A673 (cell line): ENCODE measurements around the gene SSPN. TPM values are rescaled to one million over a fixed set of nuclear protein-coding genes. Genes with fewer than 3 reads are reported as not detected.

ENCODE experiments used
- BruUV-seq: library from RNA; stranded (reverse); fragments of 400-500 nt; replicated peaks from 2 replicates; lab custom pipeline; 2021; lab: Mats Ljungman, UMichigan
- CTCF ChIA-PET: fragments of 300-600 bp; sonication (Branson Sonifier 250); formaldehyde crosslinking; loops from one replicate; lab custom pipeline; 2022; ENCODE audit warnings: antibody characterized with exemption; lab: Charles Lee
- POLR2A ChIA-PET: fragments of 300-600 bp; sonication (Branson Sonifier 250); formaldehyde crosslinking; loops from one replicate; lab custom pipeline; 2022; ENCODE audit warnings: antibody characterized with exemption; ENCODE audit not compliant: low non-redundant PET; lab: Charles Lee
- DNase-seq: peaks from one replicate; pipeline ENCODE4 v3.0.0-alpha.2; 2015; ENCODE audit warnings: low spot score
- H3K27ac ChIP-seq: fragments of 200-600 bp; sonication (generic); 2 replicates; pipeline ENCODE4 v1.5.1; 2016; ENCODE audit warnings: mixed run types, low read depth, mild to moderate bottlenecking, mixed read lengths, antibody characterized with exemption, low read length; ENCODE audit not compliant: poor library complexity, severe bottlenecking
- H3K27me3 ChIP-seq: fragments of 200-600 bp; sonication (generic); replicated peaks from 2 replicates; pipeline ENCODE4 v1.6.1; 2017; ENCODE audit warnings: mixed run types, low read depth, mild to moderate bottlenecking, mixed read lengths, antibody characterized with exemption, low read length; ENCODE audit not compliant: insufficient read depth, poor library complexity
- H3K36me3 ChIP-seq: fragments of 200-600 bp; sonication (generic); 2 replicates; pipeline ENCODE4 v1.6.1; 2016; ENCODE audit warnings: mixed run types, mild to moderate bottlenecking, mixed read lengths, antibody characterized with exemption, low read length; ENCODE audit not compliant: insufficient read depth, poor library complexity, severe bottlenecking
- H3K4me1 ChIP-seq: fragments of 200-600 bp; sonication (generic); 2 replicates; pipeline ENCODE4 v1.6.1; 2017; ENCODE audit warnings: mixed run types, mild to moderate bottlenecking, mixed read lengths, antibody characterized with exemption, low read length; ENCODE audit not compliant: insufficient read depth, poor library complexity, severe bottlenecking
- H3K4me3 ChIP-seq: fragments of 200-600 bp; sonication (generic); 2 replicates; pipeline ENCODE4 v1.5.1; 2016; ENCODE audit warnings: low read depth, mixed run types, mild to moderate bottlenecking, mixed read lengths, low read length; ENCODE audit not compliant: poor library complexity, severe bottlenecking
- H3K9me3 ChIP-seq: fragments of 200-600 bp; sonication (generic); 2 replicates; pipeline ENCODE4 v1.6.1; 2016; ENCODE audit warnings: mixed run types, low read depth, mild to moderate bottlenecking, mixed read lengths, antibody characterized with exemption, low read length; ENCODE audit not compliant: poor library complexity, severe bottlenecking
- EZH2 ChIP-seq: fragments of 200-600 bp; sonication (generic); IDR thresholded peaks from 2 replicates; pipeline ENCODE4 v1.6.1; 2017; ENCODE audit warnings: borderline replicate concordance, low read depth, mild to moderate bottlenecking, mixed read lengths, antibody characterized with exemption, low read length; ENCODE audit not compliant: poor library complexity, severe bottlenecking
- intact Hi-C: fragments of 100-400 bp; cut with micrococcal nuclease; formaldehyde crosslinking; loops from one replicate; pipeline ENCODE4 v1.10.0; 2022; ENCODE audit not compliant: unreplicated experiment
- total RNA-seq: library from RNA; stranded (reverse); gene quantifications from 2 replicates; pipeline ENCODE4 v1.2.3, GENCODE V29; 2021
- TF ChIP-seq, protein P1 (sequence below): fragments of 300-800, 200-600 bp; sonication (generic); conservative IDR thresholded peaks from 2 replicates; pipeline ENCODE4 v1.5.1; 2017; ENCODE audit warnings: low read depth, mild to moderate bottlenecking, antibody characterized with exemption, low read length, moderate library complexity, mixed read lengths

Gene SSPN
- total RNA-seq, 1 experiment from 2014 or later, result 9.8 TPM

- Histone ChIP-seq H3K4me3 (no peak overlapping the region), H3K4me1 (no peaks in the 10 kb centered on the region), H3K27ac (no peak overlapping the region), H3K27me3 (no peaks in the 10 kb centered on the region), H3K36me3 (no peaks in the 10 kb centered on the region), H3K9me3 (no peaks in the 10 kb centered on the region)
- CTCF ChIA-PET, result no interaction called here
- POLR2A ChIA-PET, result no interaction called here
- no peak for TF ChIP-seq EZH2
- TF ChIP-seq, protein P1, sequence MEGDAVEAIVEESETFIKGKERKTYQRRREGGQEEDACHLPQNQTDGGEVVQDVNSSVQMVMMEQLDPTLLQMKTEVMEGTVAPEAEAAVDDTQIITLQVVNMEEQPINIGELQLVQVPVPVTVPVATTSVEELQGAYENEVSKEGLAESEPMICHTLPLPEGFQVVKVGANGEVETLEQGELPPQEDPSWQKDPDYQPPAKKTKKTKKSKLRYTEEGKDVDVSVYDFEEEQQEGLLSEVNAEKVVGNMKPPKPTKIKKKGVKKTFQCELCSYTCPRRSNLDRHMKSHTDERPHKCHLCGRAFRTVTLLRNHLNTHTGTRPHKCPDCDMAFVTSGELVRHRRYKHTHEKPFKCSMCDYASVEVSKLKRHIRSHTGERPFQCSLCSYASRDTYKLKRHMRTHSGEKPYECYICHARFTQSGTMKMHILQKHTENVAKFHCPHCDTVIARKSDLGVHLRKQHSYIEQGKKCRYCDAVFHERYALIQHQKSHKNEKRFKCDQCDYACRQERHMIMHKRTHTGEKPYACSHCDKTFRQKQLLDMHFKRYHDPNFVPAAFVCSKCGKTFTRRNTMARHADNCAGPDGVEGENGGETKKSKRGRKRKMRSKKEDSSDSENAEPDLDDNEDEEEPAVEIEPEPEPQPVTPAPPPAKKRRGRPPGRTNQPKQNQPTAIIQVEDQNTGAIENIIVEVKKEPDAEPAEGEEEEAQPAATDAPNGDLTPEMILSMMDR, result no peak
- DNase-seq, result no peak
- intact Hi-C loops, result no loop called here
- BruUV-seq, result no TSS peak
Observed at GRCh38 chr12:26162174-26162573, 33.2 kb upstream of the SSPN start.

- ChIA-PET POLR2A (no interaction called here), CTCF (no interaction called here)
- Histone ChIP-seq H3K9me3 (no peaks in the 10 kb centered on the region), H3K4me1 (no peaks in the 10 kb centered on the region), H3K36me3 (no peaks in the 10 kb centered on the region), H3K27me3 (no peaks in the 10 kb centered on the region), H3K4me3 (no peak overlapping the region), H3K27ac (no peak overlapping the region)
- intact Hi-C loops, result no loop called here
- DNase-seq, result no peak
- BruUV-seq, result no TSS peak
- TF ChIP-seq, protein P1, result no peak
- no peak for TF ChIP-seq EZH2
Observed at GRCh38 chr12:26162905-26163304, 32.5 kb upstream of the SSPN start.

GRCh38 chr12:26164118-26164517, 31.3 kb upstream of the SSPN start:
- BruUV-seq, result no TSS peak
- ChIA-PET CTCF (no interaction called here), POLR2A (no interaction called here)
- H3K4me3 ChIP-seq, result no peak overlapping the region
- H3K27me3 ChIP-seq, result no peaks in the 10 kb centered on the region
- H3K4me1 ChIP-seq, result no peaks in the 10 kb centered on the region
- H3K27ac ChIP-seq, result no peak overlapping the region
- H3K9me3 ChIP-seq, result no peaks in the 10 kb centered on the region
- intact Hi-C loops, result no loop called here
- no peak for DNase-seq
- TF ChIP-seq EZH2, result no peak
- TF ChIP-seq, protein P1, result no peak
- H3K36me3 ChIP-seq, result no peaks in the 10 kb centered on the region
